Ascending aorta (tissue), 2 donors: ENCODE measurements around the gene ARGFX. TPM values are rescaled to one million over a fixed set of nuclear protein-coding genes. Genes with fewer than 3 reads are reported as not detected.

Experiments used
- DNase-seq, 2 donors: peaks; one replicate each; pipeline ENCODE4 v3.0.0-alpha.2; 2019; ENCODE audit warnings: low spot score in 2 of 2
- H3K27ac ChIP-seq, 2 donors: fragments of 200-600 bp; sonication (generic); one replicate each; pipeline ENCODE4 v1.5.1; 2016 to 2017; ENCODE audit warnings: mild to moderate bottlenecking in 1 of 2
- H3K27me3 ChIP-seq: fragments of 200-600 bp; sonication (generic); one replicate; pipeline ENCODE4 v1.5.1; 2017
- H3K36me3 ChIP-seq, 2 donors: fragments of 200-600 bp; sonication (generic); one replicate each; pipeline ENCODE4 v1.5.1; 2016
- H3K4me1 ChIP-seq, 2 donors: fragments of 200-600 bp; sonication (generic); one replicate each; pipeline ENCODE4 v1.5.1; 2016 to 2017; ENCODE audit warnings: mild to moderate bottlenecking in 1 of 2
- H3K4me3 ChIP-seq, 2 donors: fragments of 200-600 bp; sonication (generic); one replicate each; pipeline ENCODE4 v1.5.1; 2016 to 2017; ENCODE audit warnings: mild to moderate bottlenecking in 1 of 2
- H3K9me3 ChIP-seq, 2 donors: fragments of 200-600 bp; sonication (generic); one replicate each; pipeline ENCODE4 v1.5.1; 2016
- intact Hi-C: fragments of 100-400 bp; cut with DNase I; formaldehyde crosslinking; loops from one replicate; pipeline ENCODE4 v1.15.1; 2023
- total RNA-seq: library from RNA; depleted of rRNA; stranded (reverse); fragments of >200 nt; gene quantifications from one replicate; pipeline ENCODE4 v1.1.0, GENCODE V29; 2016
- TF ChIP-seq, protein P1 (sequence below), 3 experiments: fragments of 200-600 bp in 2 of 3; fragments of 450-650 bp in 1 of 3; sonication (generic) in 2 of 3; IDR thresholded peaks; one replicate each; pipeline ENCODE4 v1.5.1; 2016 to 2019; ENCODE audit warnings: antibody characterized with exemption in 3 of 3, mild to moderate bottlenecking in 1 of 3, moderate library complexity in 1 of 3

ARGFX gene
- total RNA-seq = not detected

DNA sequence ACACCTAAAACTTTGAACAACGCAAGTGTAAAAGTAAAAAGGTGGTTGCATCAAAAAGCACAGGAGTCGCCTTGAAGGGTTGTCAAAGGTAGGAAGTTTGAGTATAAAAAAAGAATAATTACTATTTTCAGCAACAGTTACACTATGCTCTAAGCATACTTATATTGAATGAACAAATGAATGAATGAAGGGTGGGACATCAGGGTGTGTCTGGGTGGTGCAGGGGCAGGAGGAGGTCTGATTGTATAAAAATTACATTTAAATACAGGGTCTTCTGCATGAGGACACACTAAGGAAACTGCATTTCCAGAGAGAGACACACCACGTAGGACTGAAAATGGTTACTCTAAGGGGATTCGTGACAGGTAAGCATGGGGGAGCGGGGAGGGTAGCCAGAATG lies at the start of gene ARGFX:
Gene ARGFX (plus strand): TSS at position 301 of the 400 bp plus-strand sequence. CDS start 2,765 bp downstream, outside the sequence.
- H3K27me3 ChIP-seq = no peaks in the 10 kb centered on the region
- no peak for DNase-seq
- H3K4me1 ChIP-seq = no peaks in the 10 kb centered on the region
- H3K4me3 ChIP-seq = no peak within 1 kb of the TSS
- TF ChIP-seq, protein P1, sequence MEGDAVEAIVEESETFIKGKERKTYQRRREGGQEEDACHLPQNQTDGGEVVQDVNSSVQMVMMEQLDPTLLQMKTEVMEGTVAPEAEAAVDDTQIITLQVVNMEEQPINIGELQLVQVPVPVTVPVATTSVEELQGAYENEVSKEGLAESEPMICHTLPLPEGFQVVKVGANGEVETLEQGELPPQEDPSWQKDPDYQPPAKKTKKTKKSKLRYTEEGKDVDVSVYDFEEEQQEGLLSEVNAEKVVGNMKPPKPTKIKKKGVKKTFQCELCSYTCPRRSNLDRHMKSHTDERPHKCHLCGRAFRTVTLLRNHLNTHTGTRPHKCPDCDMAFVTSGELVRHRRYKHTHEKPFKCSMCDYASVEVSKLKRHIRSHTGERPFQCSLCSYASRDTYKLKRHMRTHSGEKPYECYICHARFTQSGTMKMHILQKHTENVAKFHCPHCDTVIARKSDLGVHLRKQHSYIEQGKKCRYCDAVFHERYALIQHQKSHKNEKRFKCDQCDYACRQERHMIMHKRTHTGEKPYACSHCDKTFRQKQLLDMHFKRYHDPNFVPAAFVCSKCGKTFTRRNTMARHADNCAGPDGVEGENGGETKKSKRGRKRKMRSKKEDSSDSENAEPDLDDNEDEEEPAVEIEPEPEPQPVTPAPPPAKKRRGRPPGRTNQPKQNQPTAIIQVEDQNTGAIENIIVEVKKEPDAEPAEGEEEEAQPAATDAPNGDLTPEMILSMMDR (IDR thresholded peaks at IDR 0.05) = no peak
- intact Hi-C loops = no loop called here
- no peaks in the 10 kb centered on the region for H3K36me3 ChIP-seq
- no peaks in the 10 kb centered on the region for H3K9me3 ChIP-seq
- no peak within 1 kb of the TSS for H3K27ac ChIP-seq

DNA sequence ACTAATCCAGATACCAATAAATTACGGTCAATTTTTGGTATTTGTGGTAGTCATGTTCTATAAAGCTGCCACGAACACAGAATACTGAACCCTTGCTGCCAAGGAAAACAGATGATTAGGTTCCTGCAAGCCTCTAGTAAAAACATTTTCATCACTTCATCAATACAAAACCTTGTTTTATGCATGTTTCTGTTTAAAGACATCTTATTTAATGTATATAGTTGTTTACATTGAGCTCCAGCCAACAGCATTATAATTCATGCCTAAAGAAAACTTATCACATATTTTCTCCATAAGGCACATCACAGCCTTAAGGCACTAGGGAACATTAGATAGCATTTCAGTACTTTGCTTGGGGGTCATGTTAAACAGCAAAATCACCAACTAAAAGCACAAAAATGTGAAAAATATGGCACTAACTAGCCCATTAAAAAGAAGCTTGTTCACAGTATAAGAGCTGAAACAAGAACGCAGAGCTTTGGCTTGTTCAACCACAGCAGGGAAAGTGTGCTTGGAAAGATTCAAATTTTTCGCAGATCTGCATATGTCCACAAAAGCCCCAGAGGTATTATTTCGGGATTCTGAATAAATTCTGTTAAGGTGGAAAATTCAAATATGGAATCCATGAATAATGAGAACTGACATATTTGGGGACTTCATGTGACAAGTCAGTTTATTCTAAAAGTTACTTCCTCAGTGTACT lies 49.6 kb upstream of the ARGFX start:
- no peak overlapping the region for H3K27ac ChIP-seq
- H3K36me3 ChIP-seq = no peaks in the 10 kb centered on the region
- no peaks in the 10 kb centered on the region for H3K4me1 ChIP-seq
- no peaks in the 10 kb centered on the region for H3K27me3 ChIP-seq
- DNase-seq = no peak
- TF ChIP-seq, protein P1 (IDR thresholded peaks at IDR 0.05) = no peak
- H3K9me3 ChIP-seq = peaks cover 6 to 19% of the 10 kb centered on the region in 2 donors
- intact Hi-C loops = no loop called here
- H3K4me3 ChIP-seq = no peak overlapping the region

DNA sequence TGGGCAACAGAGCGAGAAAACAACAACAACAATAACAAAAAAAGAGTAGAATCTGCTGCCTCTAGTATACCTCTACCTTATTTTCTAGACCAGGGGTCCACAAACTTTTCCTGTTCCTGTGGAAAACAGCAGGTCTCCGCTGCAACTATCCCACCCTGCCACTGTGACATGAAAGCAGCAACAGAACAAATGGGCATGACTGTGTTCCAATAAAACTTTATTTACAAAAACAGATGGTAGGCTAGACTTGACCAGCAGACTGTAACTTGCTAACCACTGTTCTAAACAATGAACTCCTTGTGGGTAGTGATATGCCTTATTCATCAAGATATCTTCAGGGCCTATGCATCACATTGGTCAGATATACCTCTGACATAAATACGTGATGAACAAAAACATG lies 47.2 kb upstream of the ARGFX start:
- intact Hi-C loops = no loop called here

DNA sequence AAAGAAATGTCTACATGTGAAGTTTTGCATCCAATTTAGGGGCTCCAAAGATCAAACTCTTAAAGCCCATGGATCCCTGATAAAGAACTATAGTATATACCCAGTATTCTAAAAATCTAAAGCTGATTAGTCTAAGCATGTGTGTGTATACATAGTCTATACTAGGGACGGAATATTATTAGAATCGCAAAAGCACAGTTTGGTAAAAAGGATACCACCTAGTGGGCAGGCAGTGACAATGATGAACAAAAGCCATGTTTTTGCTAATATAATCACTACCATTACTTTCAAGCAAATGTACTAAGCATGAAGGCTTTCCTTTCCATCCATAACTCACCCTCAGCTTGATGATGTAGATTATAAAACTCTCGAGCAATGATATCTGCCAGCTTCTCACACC lies 38.4 kb upstream of the ARGFX start:
- Histone ChIP-seq H3K36me3 (no peaks in the 10 kb centered on the region), H3K4me1 (no peaks in the 10 kb centered on the region), H3K9me3 (no peaks in the 10 kb centered on the region), H3K27me3 (no peaks in the 10 kb centered on the region), H3K27ac (no peak overlapping the region), H3K4me3 (no peak overlapping the region)
- DNase-seq = no peak
- TF ChIP-seq, protein P1 (IDR thresholded peaks at IDR 0.05) = no peak
- intact Hi-C loops = no loop called here

More for the DNA sequence above, 47.2 kb upstream of the ARGFX start:
- H3K36me3 ChIP-seq = no peaks in the 10 kb centered on the region
- no peak overlapping the region for H3K27ac ChIP-seq
- H3K9me3 ChIP-seq = peaks cover 3 to 13% of the 10 kb centered on the region in 2 donors
- H3K4me1 ChIP-seq = no peaks in the 10 kb centered on the region
- H3K4me3 ChIP-seq = no peak overlapping the region
- H3K27me3 ChIP-seq = no peaks in the 10 kb centered on the region
- TF ChIP-seq, protein P1 (IDR thresholded peaks at IDR 0.05) = no peak
- no peak for DNase-seq

DNA sequence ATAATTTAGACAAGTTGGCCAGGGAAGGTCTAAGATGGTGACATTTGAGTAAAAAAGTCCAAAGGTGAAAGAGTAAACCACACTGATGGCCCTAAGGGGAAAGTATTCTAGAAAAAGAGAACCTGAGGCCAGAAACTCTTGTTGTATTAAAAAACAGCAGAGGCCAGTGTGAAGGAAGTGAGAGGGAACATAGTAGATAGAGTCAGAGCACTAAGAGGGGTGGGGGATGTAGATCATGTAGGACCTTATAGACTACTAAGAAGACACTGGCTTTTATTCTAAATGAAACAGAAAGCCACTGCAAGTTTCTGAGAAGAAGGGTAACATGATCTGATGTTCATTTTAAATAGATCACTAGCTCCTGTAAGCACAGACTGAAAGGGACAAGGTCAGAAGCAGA lies 36.5 kb upstream of the ARGFX start:
- Histone ChIP-seq H3K36me3 (no peaks in the 10 kb centered on the region), H3K4me3 (no peak overlapping the region), H3K9me3 (no peaks in the 10 kb centered on the region), H3K27ac (no peak overlapping the region), H3K27me3 (no peaks in the 10 kb centered on the region), H3K4me1 (no peaks in the 10 kb centered on the region)
- TF ChIP-seq, protein P1 (IDR thresholded peaks at IDR 0.05) = no peak
- no peak for DNase-seq
- intact Hi-C loops = no loop called here
